GM18867 (cell line): Measurements from ENCODE around the gene KDM4C.

ENCODE experiments used
- ATAC-seq: cut with Tn5 transposase; IDR thresholded peaks from one replicate; pipeline ENCODE4 v1.9.1; 2021; ENCODE audit warnings: mild to moderate bottlenecking, moderate library complexity; ENCODE audit not compliant: unreplicated experiment

KDM4C gene

GRCh38 chr9:6897898-6898302 is 140.1 kb downstream of the KDM4C start:
- no peak for ATAC-seq

GRCh38 chr9:6899274-6899673 is 141.5 kb downstream of the KDM4C start:
- no peak for ATAC-seq

GRCh38 chr9:6900440-6900883 is 142.7 kb downstream of the KDM4C start:
- ATAC-seq: no peak

GRCh38 chr9:6901180-6901579 is 143.4 kb downstream of the KDM4C start:
- no peak for ATAC-seq

GRCh38 chr9:6902423-6902822 is 144.7 kb downstream of the KDM4C start:
- no peak for ATAC-seq

- no peak for ATAC-seq
Measured at GRCh38 chr9:6904371-6904770, 146.6 kb downstream of the KDM4C start.

GRCh38 chr9:6905850-6906375 is 148.1 kb downstream of the KDM4C start:
- ATAC-seq: no peak

- no peak for ATAC-seq
Measured at GRCh38 chr9:6907772-6908381, 150.1 kb downstream of the KDM4C start.

GRCh38 chr9:6909181-6909580 is 151.4 kb downstream of the KDM4C start:
- ATAC-seq: no peak

- no peak for ATAC-seq
Measured at GRCh38 chr9:6910032-6910431, 152.3 kb downstream of the KDM4C start.

- ATAC-seq: no peak
Measured at GRCh38 chr9:6910497-6910896, 152.7 kb downstream of the KDM4C start.

- no peak for ATAC-seq
Measured at GRCh38 chr9:6911901-6912638, 154.3 kb downstream of the KDM4C start.

GRCh38 chr9:6915635-6916034 is 157.9 kb downstream of the KDM4C start:
- ATAC-seq: no peak

- ATAC-seq: peak; percentile 87
Measured at GRCh38 chr9:6917162-6917561, 159.4 kb downstream of the KDM4C start.

- ATAC-seq: no peak
Measured at GRCh38 chr9:6920041-6920440, 162.3 kb downstream of the KDM4C start.

GRCh38 chr9:6921315-6921714 is 163.5 kb downstream of the KDM4C start:
- ATAC-seq: no peak

- ATAC-seq: no peak
Measured at GRCh38 chr9:6922124-6922676, 164.4 kb downstream of the KDM4C start.

GRCh38 chr9:6922680-6923079 is 164.9 kb downstream of the KDM4C start:
- no peak for ATAC-seq

GRCh38 chr9:6923086-6923485 is 165.3 kb downstream of the KDM4C start:
- no peak for ATAC-seq

GRCh38 chr9:6924149-6924548 is 166.4 kb downstream of the KDM4C start:
- no peak for ATAC-seq

- ATAC-seq: no peak
Measured at GRCh38 chr9:6924988-6925563, 167.3 kb downstream of the KDM4C start.

- ATAC-seq: no peak
Measured at GRCh38 chr9:6925836-6926235, 168.1 kb downstream of the KDM4C start.
